OCI-LY1 (cell line): ENCODE measurements around the gene AMZ1.

ENCODE experiments used
- H2AFZ ChIP-seq: fragments of 200-600 bp; sonication (generic), shearing (Covaris generic); 2 replicates; pipeline ENCODE4 v1.6.0; 2014; ENCODE audit warnings: antibody characterized with exemption, mild to moderate bottlenecking, low read length
- H3F3A ChIP-seq: fragments of 200-600 bp; sonication (generic), shearing (Covaris generic); 2 replicates; pipeline ENCODE4 v1.6.0; 2014; ENCODE audit warnings: mild to moderate bottlenecking, antibody characterized with exemption, low read length, moderate library complexity; ENCODE audit not compliant: insufficient read depth
- H3K27ac ChIP-seq: fragments of 200-600 bp; sonication (generic); 2 replicates; pipeline ENCODE4 v1.5.1; 2014; ENCODE audit warnings: low read length, mixed run types, mild to moderate bottlenecking, low read depth; ENCODE audit not compliant: poor library complexity, severe bottlenecking
- H3K27me3 ChIP-seq: fragments of 200-600 bp; sonication (generic); 2 replicates; pipeline ENCODE4 v1.6.0; 2014; ENCODE audit warnings: antibody characterized with exemption, mild to moderate bottlenecking, low read length, moderate library complexity; ENCODE audit not compliant: insufficient read depth
- H3K36me3 ChIP-seq: fragments of 200-600 bp; sonication (generic); 2 replicates; pipeline ENCODE4 v1.6.1; 2014; ENCODE audit warnings: mild to moderate bottlenecking, antibody characterized with exemption, low read length, moderate library complexity, mixed read lengths; ENCODE audit not compliant: insufficient read depth
- H3K4me1 ChIP-seq: fragments of 200-600 bp; sonication (generic); 2 replicates; pipeline ENCODE4 v1.5.1; 2014; ENCODE audit warnings: mild to moderate bottlenecking, low read length, moderate library complexity; ENCODE audit not compliant: insufficient read depth, severe bottlenecking
- H3K4me2 ChIP-seq: fragments of 200-600 bp; sonication (generic), shearing (Covaris generic); 2 replicates; pipeline ENCODE4 v1.6.1; 2014; ENCODE audit warnings: low read length
- H3K4me3 ChIP-seq: fragments of 200-600 bp; sonication (generic); 2 replicates; pipeline ENCODE4 v1.5.1; 2014; ENCODE audit warnings: low read length, low read depth, mild to moderate bottlenecking, mixed read lengths; ENCODE audit not compliant: poor library complexity, severe bottlenecking
- H3K79me2 ChIP-seq: fragments of 200-600 bp; shearing (Covaris generic); 2 replicates; pipeline ENCODE4 v1.6.1; 2016; ENCODE audit warnings: mixed run types, low read length, mixed read lengths; ENCODE audit not compliant: insufficient read depth
- H3K9ac ChIP-seq: fragments of 200-600 bp; sonication (generic), shearing (Covaris generic); 2 replicates; pipeline ENCODE4 v1.6.1; 2014; ENCODE audit warnings: mild to moderate bottlenecking, low read length, mixed read lengths
- H3K9me2 ChIP-seq: fragments of 200-600 bp; sonication (generic), shearing (Covaris generic); 2 replicates; pipeline ENCODE4 v1.6.1; 2014; ENCODE audit warnings: low read depth, mild to moderate bottlenecking, low read length, mixed read lengths
- H3K9me3 ChIP-seq: fragments of 200-600 bp; shearing (Covaris generic); 2 replicates; pipeline ENCODE4 v1.6.1; 2014; ENCODE audit warnings: low read length, mixed read lengths
- H4K20me1 ChIP-seq: fragments of 200-600 bp; sonication (generic), shearing (Covaris generic); 2 replicates; pipeline ENCODE4 v1.6.0; 2016; ENCODE audit warnings: mild to moderate bottlenecking, low read length; ENCODE audit not compliant: insufficient read depth
- EZH2 ChIP-seq: fragments of 200-600 bp; sonication (generic), shearing (Covaris generic); IDR thresholded peaks from 2 replicates; pipeline ENCODE4 v1.8.0; 2017; ENCODE audit warnings: borderline replicate concordance, mixed run types, mild to moderate bottlenecking, antibody characterized with exemption, low read length, moderate library complexity, mixed read lengths
- TF ChIP-seq, protein P1 (sequence below): fragments of 200-600 bp; sonication (generic), shearing (Covaris generic); IDR thresholded peaks from 2 replicates; pipeline ENCODE4 v1.5.1; 2017; ENCODE audit warnings: mild to moderate bottlenecking, antibody characterized with exemption, low read length, moderate library complexity, mixed read lengths

The AMZ1 gene

GRCh38 chr7:2649991-2650390 lies 38.0 kb upstream of the AMZ1 start:
- no peaks in the 10 kb centered on the region for H3K9me2 ChIP-seq
- H3K27ac ChIP-seq = no peak overlapping the region
- H3F3A ChIP-seq = no peaks in the 10 kb centered on the region
- TF ChIP-seq EZH2 = no peak
- TF ChIP-seq, protein P1, sequence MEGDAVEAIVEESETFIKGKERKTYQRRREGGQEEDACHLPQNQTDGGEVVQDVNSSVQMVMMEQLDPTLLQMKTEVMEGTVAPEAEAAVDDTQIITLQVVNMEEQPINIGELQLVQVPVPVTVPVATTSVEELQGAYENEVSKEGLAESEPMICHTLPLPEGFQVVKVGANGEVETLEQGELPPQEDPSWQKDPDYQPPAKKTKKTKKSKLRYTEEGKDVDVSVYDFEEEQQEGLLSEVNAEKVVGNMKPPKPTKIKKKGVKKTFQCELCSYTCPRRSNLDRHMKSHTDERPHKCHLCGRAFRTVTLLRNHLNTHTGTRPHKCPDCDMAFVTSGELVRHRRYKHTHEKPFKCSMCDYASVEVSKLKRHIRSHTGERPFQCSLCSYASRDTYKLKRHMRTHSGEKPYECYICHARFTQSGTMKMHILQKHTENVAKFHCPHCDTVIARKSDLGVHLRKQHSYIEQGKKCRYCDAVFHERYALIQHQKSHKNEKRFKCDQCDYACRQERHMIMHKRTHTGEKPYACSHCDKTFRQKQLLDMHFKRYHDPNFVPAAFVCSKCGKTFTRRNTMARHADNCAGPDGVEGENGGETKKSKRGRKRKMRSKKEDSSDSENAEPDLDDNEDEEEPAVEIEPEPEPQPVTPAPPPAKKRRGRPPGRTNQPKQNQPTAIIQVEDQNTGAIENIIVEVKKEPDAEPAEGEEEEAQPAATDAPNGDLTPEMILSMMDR = no peak
- H3K9me3 ChIP-seq = no peaks in the 10 kb centered on the region
- no peak overlapping the region for H3K4me2 ChIP-seq
- no peak overlapping the region for H3K9ac ChIP-seq
- no peaks in the 10 kb centered on the region for H4K20me1 ChIP-seq
- no peaks in the 10 kb centered on the region for H3K27me3 ChIP-seq
- H3K79me2 ChIP-seq = no peaks in the 10 kb centered on the region
- no peak overlapping the region for H2AFZ ChIP-seq
- H3K4me1 ChIP-seq = peaks cover 16% of the 10 kb centered on the region
- H3K36me3 ChIP-seq = no peaks in the 10 kb centered on the region
- no peak overlapping the region for H3K4me3 ChIP-seq

DNA sequence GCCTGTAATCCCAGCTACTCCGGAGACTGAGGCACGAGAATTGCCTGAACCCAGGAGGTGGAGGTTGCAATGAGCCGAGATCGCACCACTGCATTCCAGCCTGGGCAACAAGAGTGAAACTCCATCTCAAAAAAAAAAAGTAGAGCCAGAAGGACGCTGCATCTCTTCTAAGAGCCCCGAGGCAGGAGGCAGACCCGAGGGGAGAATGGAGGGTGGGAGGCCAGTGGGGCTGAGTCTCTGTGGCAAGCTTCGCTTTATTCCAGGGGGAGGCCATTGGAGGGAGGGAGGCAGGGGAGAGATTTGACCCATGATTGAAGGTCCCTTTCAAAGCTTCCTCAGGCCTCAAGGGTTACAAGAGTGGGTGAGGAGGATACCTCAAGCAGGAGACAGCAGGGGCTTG lies 37.6 kb upstream of the AMZ1 start:
- H3K27ac ChIP-seq = no peak overlapping the region
- H3K9ac ChIP-seq = no peak overlapping the region
- H3K4me2 ChIP-seq = no peak overlapping the region
- H3K79me2 ChIP-seq = no peaks in the 10 kb centered on the region
- no peaks in the 10 kb centered on the region for H3K27me3 ChIP-seq
- TF ChIP-seq, protein P1 = no peak
- no peak for TF ChIP-seq EZH2
- H3K9me3 ChIP-seq = no peaks in the 10 kb centered on the region
- H3K4me1 ChIP-seq = peaks cover 11% of the 10 kb centered on the region
- no peaks in the 10 kb centered on the region for H3F3A ChIP-seq
- no peaks in the 10 kb centered on the region for H3K36me3 ChIP-seq
- no peaks in the 10 kb centered on the region for H4K20me1 ChIP-seq
- H3K9me2 ChIP-seq = no peaks in the 10 kb centered on the region
- no peak overlapping the region for H3K4me3 ChIP-seq
- no peak overlapping the region for H2AFZ ChIP-seq

DNA sequence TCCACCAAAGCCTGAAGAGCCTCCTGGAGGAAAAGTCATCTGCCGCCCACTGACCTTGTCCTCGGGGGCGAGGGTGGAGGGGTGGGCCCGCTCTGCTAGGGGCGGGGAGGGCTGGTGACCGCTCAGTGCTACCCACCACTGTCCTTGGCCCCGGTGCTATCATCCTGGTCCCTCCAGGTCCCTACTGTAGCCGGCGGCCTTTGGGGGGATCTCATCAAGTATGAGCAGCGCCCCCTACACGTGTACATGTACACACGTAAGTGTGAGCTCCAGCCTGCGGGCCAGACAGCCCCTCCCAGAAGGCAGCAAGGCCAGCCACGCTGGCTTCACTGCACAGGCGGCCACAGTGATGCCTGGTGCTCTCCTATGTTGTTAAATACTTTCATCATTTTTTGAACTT lies 36.7 kb upstream of the AMZ1 start:
- TF ChIP-seq, protein P1 = peak; percentile 44; the same call in 1 of the 2 replicates
- no peak for TF ChIP-seq EZH2
- H3K4me2 ChIP-seq = no peak overlapping the region
- H3K4me3 ChIP-seq = no peak overlapping the region
- H3K27ac ChIP-seq = no peak overlapping the region
- H4K20me1 ChIP-seq = no peaks in the 10 kb centered on the region
- H3K36me3 ChIP-seq = no peaks in the 10 kb centered on the region
- no peaks in the 10 kb centered on the region for H3F3A ChIP-seq
- H3K9ac ChIP-seq = no peak overlapping the region
- H2AFZ ChIP-seq = no peak overlapping the region
- no peaks in the 10 kb centered on the region for H3K9me2 ChIP-seq
- H3K4me1 ChIP-seq = peaks cover 4% of the 10 kb centered on the region
- no peaks in the 10 kb centered on the region for H3K9me3 ChIP-seq
- H3K79me2 ChIP-seq = no peaks in the 10 kb centered on the region
- no peaks in the 10 kb centered on the region for H3K27me3 ChIP-seq
